Measurements from ENCODE around the gene ODF2. TPM values are rescaled to one million over a fixed set of nuclear protein-coding genes. Genes with fewer than 3 reads are reported as not detected.

The ODF2 gene
- total and polyA plus RNA-seq, 10 of the 15 experiments (the other 5 are each of a cell fraction or from before 2014, with no cell fraction given): 8.7 to 65.1 (median 38.5) TPM

- RAD21 ChIA-PET (ENCODE audit: unreplicated experiment): no interaction called here
- no peaks in the 10 kb centered on the region for H3K9me3 ChIP-seq (replicated peaks; ENCODE audit: control insufficient read depth, insufficient read depth, low read length)
- H3K27ac ChIP-seq (ENCODE audit: control insufficient read depth, insufficient read depth): no peak overlapping the region
- in situ Hi-C loops (cut with MboI) (no loop called here), intact Hi-C loops (cut with micrococcal nuclease; ENCODE audit: unreplicated experiment) (no loop called here)
- no peak overlapping the region for H3K4me3 ChIP-seq
- SMC1A ChIA-PET (ENCODE audit: uncharacterized antibody, unreplicated experiment): no interaction called here
- ATAC-seq (no peak), FAIRE-seq (no peak), DNase-seq (ENCODE audit: low read depth, low spot score) (no peak)
- peaks cover 7% of the 10 kb centered on the region for H3K4me1 ChIP-seq (ENCODE audit: control insufficient read depth, insufficient read depth, low read length)
- H4K20me1 ChIP-seq (ENCODE audit: control insufficient read depth, insufficient read depth): no peaks in the 10 kb centered on the region; the same call in 1 of the 2 replicates
- CTCF ChIA-PET: no interaction called here
- WGBS (ENCODE audit: insufficient coverage, insufficient replicate concordance, low lambda C conversion rate, missing lambda C conversion rate): 8% methylated on average over 6 of the region's 6 CpGs
- no peak overlapping the region for H3K9ac ChIP-seq (ENCODE audit: control insufficient read depth, insufficient read depth, low read length)
- no peak overlapping the region for H2AFZ ChIP-seq (ENCODE audit: control insufficient read depth, low read depth, low read length)
- POLR2A ChIA-PET: no interaction called here
- H3K4me2 ChIP-seq (ENCODE audit: control insufficient read depth, insufficient read depth): no peak overlapping the region
- no peaks in the 10 kb centered on the region for H3K36me3 ChIP-seq (ENCODE audit: control insufficient read depth in 2 of 2, insufficient read depth in 2 of 2, low read length in 1 of 2)
- H3K79me2 ChIP-seq (ENCODE audit: control insufficient read depth, insufficient read depth, low read length): no peaks in the 10 kb centered on the region
- TF ChIP-seq MYC (IDR thresholded peaks at IDR 0.05; ENCODE audit: insufficient read depth, insufficient read length, insufficient replicate concordance, low read length, severe bottlenecking) (no peak), IRF3 (IDR thresholded peaks at IDR 0.05) (no peak), BCLAF1 (IDR thresholded peaks at IDR 0.05) (no peak), CBX5 (IDR thresholded peaks at IDR 0.05; ENCODE audit: low read depth) (no peak)
- no TSS peak for BruUV-seq (replicated peaks)
- H3K27me3 ChIP-seq (replicated peaks in 1 of 2; ENCODE audit: control insufficient read depth in 2 of 2, insufficient read depth in 2 of 2, low read length in 1 of 2): peaks cover 7 to 8% of the 10 kb centered on the region in 2 experiments
Measured at GRCh38 chr9:128416432-128417019, 39.3 kb upstream of the ODF2 start.
